Stomach (tissue), 4 donors: ENCODE measurements around the gene KCNF1.

Source experiments
- CTCF ChIP-seq, 7 experiments: fragments of 450-650 bp in 4 of 7; fragments of 200-600 bp in 3 of 7; sonication (generic) in 3 of 7; IDR thresholded peaks; one replicate each; pipeline ENCODE4 v1.5.1; 2016 to 2019; ENCODE audit warnings: antibody characterized with exemption in 7 of 7, control low read depth in 2 of 7, mild to moderate bottlenecking in 1 of 7
- POLR2A ChIP-seq, 4 donors: fragments of 450-650 bp; IDR thresholded peaks; one replicate each; pipeline ENCODE4 v1.6.1; 2016; ENCODE audit warnings: antibody characterized with exemption in 4 of 4, control low read depth in 2 of 4, mild to moderate bottlenecking in 1 of 4, moderate library complexity in 1 of 4

GRCh38 chr2:10911291-10912075 is at the start of gene KCNF1:
- TF ChIP-seq POLR2A (IDR thresholded peaks at IDR 0.05) (no peak), CTCF (IDR thresholded peaks at IDR 0.05) (no peak)
